ENCODE results near the gene TIMP1. TPM values are rescaled to one million over a fixed set of nuclear protein-coding genes. Genes with fewer than 3 reads are reported as not detected.

TIMP1 gene
- total RNA-seq, 1 donor from 2014 or later: 324 TPM

DNA sequence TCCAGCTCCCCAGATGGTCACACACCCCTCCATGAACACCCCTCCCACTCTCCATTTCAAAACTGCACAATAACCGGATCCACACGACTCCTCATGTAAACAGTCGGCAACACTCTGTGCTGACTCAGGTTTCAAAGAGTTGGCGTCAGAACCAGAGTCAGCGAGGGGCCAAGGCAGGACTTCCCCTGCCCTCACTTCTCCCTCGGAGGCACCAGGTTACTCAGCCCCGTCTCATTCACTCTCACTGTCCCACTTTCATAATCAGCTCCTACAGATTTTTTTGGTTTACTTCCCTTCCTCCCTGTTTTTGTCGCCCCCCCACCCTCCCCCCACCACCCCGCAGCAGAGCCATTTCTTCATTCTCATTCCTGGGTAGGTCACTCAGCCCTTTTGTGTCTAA, 2.7 kb upstream of the TIMP1 start:
- Histone ChIP-seq H3K27me3 (no peaks in the 10 kb centered on the region), H3K36me3 (no peaks in the 10 kb centered on the region), H3K4me3 (no peak overlapping the region), H3K27ac (no peak overlapping the region), H3K9me3 (no peaks in the 10 kb centered on the region), H3K4me1 (no peaks in the 10 kb centered on the region)
- TF ChIP-seq, protein P1, sequence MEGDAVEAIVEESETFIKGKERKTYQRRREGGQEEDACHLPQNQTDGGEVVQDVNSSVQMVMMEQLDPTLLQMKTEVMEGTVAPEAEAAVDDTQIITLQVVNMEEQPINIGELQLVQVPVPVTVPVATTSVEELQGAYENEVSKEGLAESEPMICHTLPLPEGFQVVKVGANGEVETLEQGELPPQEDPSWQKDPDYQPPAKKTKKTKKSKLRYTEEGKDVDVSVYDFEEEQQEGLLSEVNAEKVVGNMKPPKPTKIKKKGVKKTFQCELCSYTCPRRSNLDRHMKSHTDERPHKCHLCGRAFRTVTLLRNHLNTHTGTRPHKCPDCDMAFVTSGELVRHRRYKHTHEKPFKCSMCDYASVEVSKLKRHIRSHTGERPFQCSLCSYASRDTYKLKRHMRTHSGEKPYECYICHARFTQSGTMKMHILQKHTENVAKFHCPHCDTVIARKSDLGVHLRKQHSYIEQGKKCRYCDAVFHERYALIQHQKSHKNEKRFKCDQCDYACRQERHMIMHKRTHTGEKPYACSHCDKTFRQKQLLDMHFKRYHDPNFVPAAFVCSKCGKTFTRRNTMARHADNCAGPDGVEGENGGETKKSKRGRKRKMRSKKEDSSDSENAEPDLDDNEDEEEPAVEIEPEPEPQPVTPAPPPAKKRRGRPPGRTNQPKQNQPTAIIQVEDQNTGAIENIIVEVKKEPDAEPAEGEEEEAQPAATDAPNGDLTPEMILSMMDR (IDR thresholded peaks at IDR 0.05): no peak
- intact Hi-C loops (cut with DNase I): no loop called here
- DNase-seq (no peak), ATAC-seq (peak; percentile 72)

DNA sequence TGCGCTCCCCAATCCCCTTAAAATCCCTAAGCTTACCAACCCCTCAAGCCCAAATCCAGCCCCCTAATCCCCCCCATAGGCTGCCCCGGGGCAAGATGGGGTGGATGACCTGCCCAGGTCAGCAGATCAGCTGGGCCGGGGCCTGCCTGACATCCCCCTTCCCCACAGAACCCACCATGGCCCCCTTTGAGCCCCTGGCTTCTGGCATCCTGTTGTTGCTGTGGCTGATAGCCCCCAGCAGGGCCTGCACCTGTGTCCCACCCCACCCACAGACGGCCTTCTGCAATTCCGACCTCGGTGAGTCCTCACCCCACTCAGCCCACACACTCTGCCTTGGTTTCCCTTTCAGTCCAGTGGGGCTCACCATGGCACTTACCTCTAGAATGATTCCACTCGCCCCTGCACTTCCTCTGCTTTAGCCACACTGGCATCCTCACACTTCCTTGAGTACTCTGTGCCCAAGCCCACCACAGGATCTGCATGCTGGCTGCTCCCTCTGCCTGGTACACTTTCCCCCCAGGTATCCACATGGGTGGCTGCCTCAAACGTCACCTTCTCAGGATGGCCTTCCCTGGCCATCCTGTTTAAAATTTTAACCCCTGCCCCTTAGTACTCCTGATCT, 1.1 kb downstream of the TIMP1 start:
- TF ChIP-seq, protein P1 (IDR thresholded peaks at IDR 0.05): no peak
- intact Hi-C loops (cut with DNase I): no loop called here
- Histone ChIP-seq H3K4me3 (peak overlapping the region; percentile 26), H3K27me3 (no peaks in the 10 kb centered on the region), H3K36me3 (no peaks in the 10 kb centered on the region), H3K27ac (peak overlapping the region; percentile 47), H3K4me1 (no peaks in the 10 kb centered on the region), H3K9me3 (no peaks in the 10 kb centered on the region)
- ATAC-seq: no peak
- DNase-seq: no peak

DNA sequence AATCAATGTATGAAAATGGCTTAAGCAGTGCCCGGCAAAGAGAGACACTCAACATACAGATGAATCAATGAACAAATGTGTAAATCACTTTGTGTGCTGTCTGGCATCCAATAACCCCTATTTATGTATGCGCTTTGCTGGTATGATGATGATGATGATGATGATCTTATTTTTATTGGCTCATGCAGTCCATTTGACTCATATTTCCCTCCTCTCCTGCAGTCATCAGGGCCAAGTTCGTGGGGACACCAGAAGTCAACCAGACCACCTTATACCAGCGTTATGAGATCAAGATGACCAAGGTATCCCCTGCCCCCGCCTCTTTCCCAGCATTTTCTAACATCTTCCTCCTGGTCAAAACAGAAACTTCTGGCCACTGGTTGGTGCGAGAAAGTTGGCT, 2.5 kb downstream of the TIMP1 start:
- no peak for DNase-seq
- intact Hi-C loops (cut with DNase I): no loop called here
- TF ChIP-seq, protein P1 (IDR thresholded peaks at IDR 0.05): no peak
- no peaks in the 10 kb centered on the region for H3K27me3 ChIP-seq
- H3K9me3 ChIP-seq: no peaks in the 10 kb centered on the region
- ATAC-seq: no peak
- no peak overlapping the region for H3K4me3 ChIP-seq
- H3K27ac ChIP-seq: no peak overlapping the region
- no peaks in the 10 kb centered on the region for H3K36me3 ChIP-seq
- no peaks in the 10 kb centered on the region for H3K4me1 ChIP-seq

DNA sequence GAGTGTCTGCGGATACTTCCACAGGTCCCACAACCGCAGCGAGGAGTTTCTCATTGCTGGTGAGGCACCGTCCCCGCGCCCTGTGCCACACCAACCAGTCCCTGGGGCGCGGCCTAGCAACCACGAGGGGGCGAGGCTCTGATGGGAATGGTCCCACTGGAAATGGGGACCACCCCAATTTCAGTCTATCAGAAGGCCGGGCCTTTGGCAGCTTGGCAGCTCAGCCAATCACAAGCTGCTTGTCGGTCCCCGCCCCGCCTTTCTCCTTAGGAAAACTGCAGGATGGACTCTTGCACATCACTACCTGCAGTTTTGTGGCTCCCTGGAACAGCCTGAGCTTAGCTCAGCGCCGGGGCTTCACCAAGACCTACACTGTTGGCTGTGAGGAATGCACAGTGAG, 3.0 kb downstream of the TIMP1 start:
- ATAC-seq: no peak
- no peak for DNase-seq
- no peaks in the 10 kb centered on the region for H3K27me3 ChIP-seq
- H3K4me1 ChIP-seq: no peaks in the 10 kb centered on the region
- no peaks in the 10 kb centered on the region for H3K36me3 ChIP-seq
- TF ChIP-seq, protein P1 (IDR thresholded peaks at IDR 0.05): no peak
- H3K4me3 ChIP-seq: no peak overlapping the region
- no peak overlapping the region for H3K27ac ChIP-seq
- intact Hi-C loops (cut with DNase I): no loop called here
- no peaks in the 10 kb centered on the region for H3K9me3 ChIP-seq

DNA sequence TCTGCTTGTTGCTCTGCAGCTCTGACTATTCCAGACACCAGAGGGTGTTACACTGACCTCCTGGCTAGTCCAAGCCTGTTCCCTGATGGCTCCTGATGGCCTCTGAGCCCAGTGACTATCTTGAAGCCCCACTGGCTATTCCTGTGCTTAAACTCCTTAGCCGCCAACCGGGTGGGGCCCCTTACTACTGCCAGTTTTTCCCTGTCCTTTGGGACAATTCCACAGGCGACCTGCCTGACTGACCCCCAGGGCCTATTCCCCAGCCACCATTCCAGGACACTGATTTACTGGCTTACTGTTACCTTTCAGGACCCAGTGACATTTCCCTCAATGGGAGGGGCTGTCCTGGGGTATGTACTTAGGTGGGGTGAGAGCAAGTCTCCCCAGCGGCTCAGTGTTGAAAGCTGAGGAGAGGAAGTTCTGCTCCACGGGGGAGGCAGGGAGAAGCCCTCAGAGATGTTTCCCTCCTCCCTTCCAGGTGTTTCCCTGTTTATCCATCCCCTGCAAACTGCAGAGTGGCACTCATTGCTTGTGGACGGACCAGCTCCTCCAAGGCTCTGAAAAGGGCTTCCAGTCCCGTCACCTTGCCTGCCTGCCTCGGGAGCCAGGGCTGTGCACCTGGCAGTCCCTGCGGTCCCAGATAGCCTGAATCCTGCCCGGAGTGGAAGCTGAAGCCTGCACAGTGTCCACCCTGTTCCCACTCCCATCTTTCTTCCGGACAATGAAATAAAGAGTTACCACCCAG, 4.0 kb downstream of the TIMP1 start:
- H3K4me1 ChIP-seq: no peaks in the 10 kb centered on the region
- ATAC-seq: no peak
- no peak overlapping the region for H3K4me3 ChIP-seq
- no peaks in the 10 kb centered on the region for H3K36me3 ChIP-seq
- H3K9me3 ChIP-seq: no peaks in the 10 kb centered on the region
- no peak for DNase-seq
- no peaks in the 10 kb centered on the region for H3K27me3 ChIP-seq
- intact Hi-C loops (cut with DNase I): no loop called here
- H3K27ac ChIP-seq: no peak overlapping the region
- TF ChIP-seq, protein P1 (IDR thresholded peaks at IDR 0.05): no peak

Data from upper lobe of right lung (tissue), 1 donor.